Left ventricle myocardium inferior (tissue), 1 donor: Measurements from ENCODE around the gene SBNO2. TPM values are rescaled to one million over a fixed set of nuclear protein-coding genes. Genes with fewer than 3 reads are reported as not detected.
A peak's percentile ranks its signal among the peaks of the same experiment; 100 is the strongest.

Source experiments
- DNase-seq: peaks from one replicate; pipeline ENCODE4 v3.0.0-alpha.2; 2020
- H3K27ac ChIP-seq: fragments of 200-600 bp; replicated peaks from 2 replicates; pipeline ENCODE4 v1.8.0; 2021
- H3K27me3 ChIP-seq: fragments of 200-600 bp; 2 replicates; pipeline ENCODE4 v1.8.0; 2021; ENCODE audit warnings: low read depth
- H3K36me3 ChIP-seq: fragments of 200-600 bp; 2 replicates; pipeline ENCODE4 v1.8.0; 2021
- H3K4me1 ChIP-seq: fragments of 200-600 bp; 2 replicates; pipeline ENCODE4 v1.8.0; 2021
- H3K4me3 ChIP-seq: fragments of 200-600 bp; 2 replicates; pipeline ENCODE4 v1.8.0; 2021; ENCODE audit warnings: mild to moderate bottlenecking, moderate library complexity
- H3K9me3 ChIP-seq: fragments of 200-600 bp; replicated peaks from 2 replicates; pipeline ENCODE4 v1.8.0; 2021
- CTCF ChIP-seq: fragments of 200-600 bp; IDR thresholded peaks from 2 replicates; pipeline ENCODE4 v1.8.0; 2021; ENCODE audit warnings: antibody characterized with exemption, mild to moderate bottlenecking, borderline replicate concordance
- intact Hi-C: fragments of 100-400 bp; cut with micrococcal nuclease; formaldehyde crosslinking; loops from one replicate; pipeline ENCODE4 v1.11.0; 2022
- total RNA-seq: library from RNA; stranded (reverse); fragmentation: NEBNext Ultra II Directional; extraction: Animal tissue kit (Norgen Biotek cat#: 25700); gene quantifications from one replicate; pipeline ENCODE4 v1.2.1, GENCODE V29; 2021
- donor health status: DM: no; HTN: yes; CAD: no; lungs with severe emphysema.

Gene SBNO2
- total RNA-seq, 1 donor from 2014 or later: 16.9 TPM

- no peak overlapping the region for H3K27ac ChIP-seq
- no peak for TF ChIP-seq CTCF
- H3K4me1 ChIP-seq: peaks cover 37% of the 10 kb centered on the region
- no peak overlapping the region for H3K4me3 ChIP-seq
- no peak for DNase-seq
- no peaks in the 10 kb centered on the region for H3K27me3 ChIP-seq
- no peaks in the 10 kb centered on the region for H3K9me3 ChIP-seq
- peaks cover 54% of the 10 kb centered on the region for H3K36me3 ChIP-seq
- intact Hi-C loops: no loop called here
These were observed 83.1 kb downstream of the SBNO2 start for GRCh38 chr19:1090731-1091543.

GRCh38 chr19:1089891-1090290 lies 84.2 kb downstream of the SBNO2 start:
- H3K9me3 ChIP-seq: no peaks in the 10 kb centered on the region
- H3K4me1 ChIP-seq: peaks cover 29% of the 10 kb centered on the region
- H3K27me3 ChIP-seq: no peaks in the 10 kb centered on the region
- no peak for TF ChIP-seq CTCF
- peaks cover 54% of the 10 kb centered on the region for H3K36me3 ChIP-seq
- intact Hi-C loops: no loop called here
- DNase-seq: no peak
- no peak overlapping the region for H3K27ac ChIP-seq
- H3K4me3 ChIP-seq: no peak overlapping the region

GRCh38 chr19:1089126-1089771 lies 84.8 kb downstream of the SBNO2 start:
- intact Hi-C loops: no loop called here
- Histone ChIP-seq H3K27me3 (no peaks in the 10 kb centered on the region), H3K36me3 (peaks cover 54% of the 10 kb centered on the region), H3K9me3 (no peaks in the 10 kb centered on the region), H3K27ac (no peak overlapping the region), H3K4me3 (no peak overlapping the region), H3K4me1 (peaks cover 22% of the 10 kb centered on the region)
- DNase-seq: no peak
- no peak for TF ChIP-seq CTCF

GRCh38 chr19:1088416-1089010 lies 85.6 kb downstream of the SBNO2 start:
- no peak for DNase-seq
- Histone ChIP-seq H3K4me3 (no peak overlapping the region), H3K27me3 (no peaks in the 10 kb centered on the region), H3K9me3 (no peaks in the 10 kb centered on the region), H3K27ac (peak overlapping the region; percentile 54), H3K36me3 (peaks cover 51% of the 10 kb centered on the region), H3K4me1 (peaks cover 15% of the 10 kb centered on the region)
- no peak for TF ChIP-seq CTCF
- intact Hi-C loops: no loop called here

- Histone ChIP-seq H3K36me3 (peaks cover 47% of the 10 kb centered on the region), H3K27ac (peak overlapping the region; percentile 54), H3K4me1 (peaks cover 9% of the 10 kb centered on the region), H3K27me3 (no peaks in the 10 kb centered on the region), H3K9me3 (no peaks in the 10 kb centered on the region), H3K4me3 (no peak overlapping the region)
- TF ChIP-seq CTCF: no peak
- DNase-seq: no peak
- intact Hi-C loops: no loop called here
These were observed 86.2 kb downstream of the SBNO2 start for GRCh38 chr19:1087813-1088415.
